ENCODE results near the gene TMOD1. TPM values are rescaled to one million over a fixed set of nuclear protein-coding genes. Genes with fewer than 3 reads are reported as not detected.

Gene TMOD1
- polyA plus RNA-seq, 1 of the 3 experiments (the other 2 are of a cell fraction): 0.54 TPM

GRCh38 chr9:97536480-97536879 is 35.0 kb downstream of the TMOD1 start:
- H4K20me1 ChIP-seq (ENCODE audit: insufficient read depth): no peaks in the 10 kb centered on the region
- ChIA-PET CTCF (interaction anchor here (0.9 kb wide), 1 partner anchor 12 kb away, joined by 4 read pairs; no protein-coding TSS in a partner anchor), POLR2A (interaction anchor here (0.7 kb wide), 1 partner anchor 28 kb away, joined by 3 read pairs; no protein-coding TSS in a partner anchor)
- DNase-seq: no peak
- H2AFZ ChIP-seq (ENCODE audit: low read depth): no peak overlapping the region
- no peaks in the 10 kb centered on the region for H3K79me2 ChIP-seq (ENCODE audit: insufficient read depth)
- TF ChIP-seq JUND (IDR thresholded peaks at IDR 0.05): no peak
- TF ChIP-seq GATA2 (CRISPR knock-in tag; IDR thresholded peaks at IDR 0.05): no peak
- no peak for TF ChIP-seq RCOR1 (IDR thresholded peaks at IDR 0.05; ENCODE audit: low read length)
- no peak for TF ChIP-seq PBX3 (IDR thresholded peaks at IDR 0.05)
- no peak for TF ChIP-seq SMC3 (IDR thresholded peaks at IDR 0.05; ENCODE audit: low read depth, low read length)
- no peak for TF ChIP-seq MAX (IDR thresholded peaks at IDR 0.05; ENCODE audit: low read depth)
- TF ChIP-seq RAD21 (IDR thresholded peaks at IDR 0.05; ENCODE audit: low read length): no peak
- TF ChIP-seq USF1 (IDR thresholded peaks at IDR 0.05; ENCODE audit: borderline replicate concordance, low read depth): no peak
- no peak for TF ChIP-seq ELF1 (IDR thresholded peaks at IDR 0.05)
- no peak for TF ChIP-seq TCF12 (IDR thresholded peaks at IDR 0.05)
- TF ChIP-seq POLR2AphosphoS5 (IDR thresholded peaks at IDR 0.05; ENCODE audit: low read depth, low read length): no peak
- no peak for TF ChIP-seq CHD2 (IDR thresholded peaks at IDR 0.05; ENCODE audit: low read length, partially characterized antibody)
- no peak for TF ChIP-seq MEF2A (IDR thresholded peaks at IDR 0.05; ENCODE audit: borderline replicate concordance, low read depth)
- no peak for TF ChIP-seq NFIC (IDR thresholded peaks at IDR 0.05; ENCODE audit: borderline replicate concordance)
- no peak for TF ChIP-seq TAF1 (IDR thresholded peaks at IDR 0.05; ENCODE audit: borderline replicate concordance, low read depth, low read length)
- H3K9ac ChIP-seq: no peak overlapping the region
- H3K4me1 ChIP-seq (ENCODE audit: control insufficient read depth in 1 of 2, insufficient read depth in 2 of 2, low read depth in 1 of 2, low read length in 1 of 2): peaks cover 0 to 12% of the 10 kb centered on the region in 2 experiments; a peak in 1 of 4 replicates
- peaks cover 0 to 13% of the 10 kb centered on the region in 2 experiments for H3K36me3 ChIP-seq (replicated peaks in 1 of 2; ENCODE audit: control insufficient read depth in 1 of 2, insufficient read depth in 2 of 2, low read length in 1 of 2)
- no peak overlapping the region for H3K4me2 ChIP-seq
- no peaks in the 10 kb centered on the region for H3K9me2 ChIP-seq
- WGBS (ENCODE audit: low lambda C conversion rate): 62% methylated on average over 9 of the region's 9 CpGs
- no peak overlapping the region for H3K4me3 ChIP-seq (ENCODE audit: low read depth in 2 of 2, low read length in 1 of 2)
- H3K27me3 ChIP-seq (ENCODE audit: insufficient read depth): no peaks in the 10 kb centered on the region; the same call in 1 of the 2 replicates
- no peaks in the 10 kb centered on the region for H3K9me3 ChIP-seq
- H3K27ac ChIP-seq (ENCODE audit: low read depth in 2 of 2, low read length in 1 of 2): no peak overlapping the region; a peak in 1 of 4 replicates
- H3F3A ChIP-seq (replicated peaks; ENCODE audit: insufficient read depth): no peaks in the 10 kb centered on the region

- Histone ChIP-seq H3K4me2 (no peak overlapping the region), H3K4me3 (ENCODE audit: low read depth in 2 of 2, low read length in 1 of 2) (no peak overlapping the region), H3K9ac (no peak overlapping the region), H3K36me3 (replicated peaks in 1 of 2; ENCODE audit: control insufficient read depth in 1 of 2, insufficient read depth in 2 of 2, low read length in 1 of 2) (peaks cover 0 to 4% of the 10 kb centered on the region in 2 experiments), H4K20me1 (ENCODE audit: insufficient read depth) (no peaks in the 10 kb centered on the region), H3K27ac (ENCODE audit: low read depth in 2 of 2, low read length in 1 of 2) (no peak overlapping the region; a peak in 1 of 4 replicates), H3K4me1 (ENCODE audit: control insufficient read depth in 1 of 2, insufficient read depth in 2 of 2, low read depth in 1 of 2, low read length in 1 of 2) (peaks cover 0 to 5% of the 10 kb centered on the region in 2 experiments; a peak in 1 of 4 replicates), H3F3A (replicated peaks; ENCODE audit: insufficient read depth) (no peaks in the 10 kb centered on the region), H3K9me3 (no peaks in the 10 kb centered on the region), H3K79me2 (ENCODE audit: insufficient read depth) (no peaks in the 10 kb centered on the region), H3K27me3 (ENCODE audit: insufficient read depth) (no peaks in the 10 kb centered on the region), H2AFZ (ENCODE audit: low read depth) (no peak overlapping the region), H3K9me2 (no peaks in the 10 kb centered on the region)
- DNase-seq: no peak
- no CpG with 5 or more reads among the region's 1 CpG for WGBS (ENCODE audit: low lambda C conversion rate)
- CTCF ChIA-PET: interaction anchor here (1.0 to 1.3 kb wide), 2 partner anchors 14 to 16 kb away, joined by 3 read pairs; no protein-coding TSS in a partner anchor
- POLR2A ChIA-PET: no interaction called here
- TF ChIP-seq GABPA (IDR thresholded peaks at IDR 0.05; ENCODE audit: low read depth): no peak
- TF ChIP-seq TCF12 (IDR thresholded peaks at IDR 0.05): no peak
- no peak for TF ChIP-seq YY1 (IDR thresholded peaks at IDR 0.05; ENCODE audit: low read depth)
- no peak for TF ChIP-seq ZBTB33 (IDR thresholded peaks at IDR 0.05; ENCODE audit: borderline replicate concordance, low read depth)
- TF ChIP-seq FOSL2 (IDR thresholded peaks at IDR 0.05; ENCODE audit: borderline replicate concordance, low read depth): no peak
- TF ChIP-seq TAF1 (IDR thresholded peaks at IDR 0.05; ENCODE audit: borderline replicate concordance, low read depth, low read length): no peak
- TF ChIP-seq USF2 (IDR thresholded peaks at IDR 0.05; ENCODE audit: borderline replicate concordance, low read depth, low read length): no peak
- no peak for TF ChIP-seq TEAD4 (IDR thresholded peaks at IDR 0.05; ENCODE audit: borderline replicate concordance, insufficient read depth)
Observed at GRCh38 chr9:97543561-97543960, 42.1 kb downstream of the TMOD1 start.
